Activated T-helper 1 cell treated with Interleukin-2 at 50 U/mL for 16 hours (primary cell): ENCODE results near the gene CLEC4D.
"Not testable (repeated sequence)": the region's sequence is repeated elsewhere in the genome, so short reads cannot be mapped to it uniquely, and the experiment has no call there.

ENCODE experiments used
- DNase-seq: peaks from one replicate; pipeline ENCODE4 v3.0.0-alpha.2; 2020; ENCODE audit warnings: low read depth

The CLEC4D gene

DNA sequence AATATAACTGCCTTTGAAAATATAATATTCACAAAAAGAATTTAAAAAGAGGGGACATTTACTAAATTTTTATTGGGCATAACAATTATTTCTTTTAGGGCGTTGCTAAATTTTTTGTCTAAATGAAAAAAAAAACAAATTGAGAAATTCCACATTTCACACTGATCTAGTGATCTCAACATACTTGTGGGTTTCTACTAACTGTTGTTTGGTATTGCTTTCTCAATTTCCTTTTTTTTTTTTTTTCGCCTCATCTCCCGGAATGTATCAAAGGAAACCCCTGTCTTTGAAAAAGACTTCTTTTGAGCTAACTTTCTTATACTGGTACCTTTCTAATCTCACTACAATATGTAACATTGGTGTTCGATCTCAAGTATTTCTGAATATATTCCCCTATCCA, at the start of gene CLEC4D:
Gene CLEC4D, plus strand, starts transcription at position 248 of the 400 bp plus-strand sequence. CDS start 230 bp downstream, outside the sequence.
- no peak for DNase-seq

DNA sequence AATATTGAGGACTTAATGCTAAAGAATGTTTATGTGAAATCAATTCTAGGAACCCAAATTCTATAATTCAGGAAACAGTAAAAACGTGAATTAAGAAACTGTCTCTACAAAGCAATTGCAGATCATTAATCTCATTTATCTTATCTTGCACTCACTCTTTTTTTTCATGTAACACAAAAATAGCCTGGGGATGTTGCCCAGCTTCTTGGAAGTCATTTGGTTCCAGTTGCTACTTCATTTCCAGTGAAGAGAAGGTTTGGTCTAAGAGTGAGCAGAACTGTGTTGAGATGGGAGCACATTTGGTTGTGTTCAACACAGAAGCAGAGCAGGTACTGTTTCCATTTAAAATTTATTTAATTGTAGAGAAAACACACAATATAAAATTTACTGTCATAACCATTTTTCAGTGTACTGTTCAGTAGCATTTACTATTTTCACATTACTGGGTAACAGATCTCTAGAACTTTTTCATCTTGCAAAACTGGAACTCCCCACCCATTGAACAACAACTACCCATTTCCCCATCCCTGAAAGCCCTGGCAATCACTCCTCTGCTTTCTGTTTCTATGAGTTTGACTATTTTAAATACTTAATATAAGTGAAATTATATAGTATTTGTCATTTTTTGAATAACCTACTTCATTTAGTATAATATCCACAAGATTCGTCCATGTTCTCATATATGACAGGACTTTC, 47.9 kb upstream of the CLEC4D start:
- DNase-seq: no peak

DNA sequence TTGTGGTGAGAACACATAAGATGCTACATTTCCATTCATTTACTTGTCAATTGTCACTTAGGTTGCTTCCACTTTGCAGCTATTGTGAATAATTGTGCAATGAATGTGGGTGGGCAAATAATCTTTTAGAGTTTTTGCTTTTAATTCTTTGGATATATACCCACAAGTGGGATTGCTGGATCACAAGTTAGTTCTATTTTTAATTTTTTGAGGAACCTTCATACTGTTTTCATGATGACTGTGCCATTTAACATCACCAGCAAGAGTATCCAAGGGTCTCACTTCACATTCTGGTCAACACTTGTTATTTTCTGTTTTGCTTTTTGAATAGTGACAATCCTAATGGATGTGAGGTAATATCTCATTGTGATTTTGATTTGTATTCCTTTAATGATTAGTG, 47.1 kb upstream of the CLEC4D start:
- no peak for DNase-seq

DNA sequence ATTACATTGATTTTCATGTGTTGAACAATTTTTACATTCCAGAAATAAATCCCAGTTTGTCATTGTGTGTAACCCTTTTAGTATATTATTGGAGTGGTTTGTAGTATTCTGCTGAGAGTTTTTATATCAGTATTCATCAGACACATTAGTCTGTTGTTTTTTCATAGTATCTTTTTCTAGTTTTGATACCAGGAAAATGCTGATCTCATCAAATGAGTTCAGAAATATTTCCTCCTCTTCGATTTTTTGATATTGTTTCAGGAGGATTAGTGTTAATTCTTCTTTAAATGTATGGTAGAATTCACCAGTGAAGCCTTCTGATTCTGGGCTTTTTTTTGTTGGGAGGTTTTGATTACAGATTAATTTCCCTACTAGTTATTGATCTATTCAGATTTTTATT, 42.2 kb upstream of the CLEC4D start:
- no peak for DNase-seq

DNA sequence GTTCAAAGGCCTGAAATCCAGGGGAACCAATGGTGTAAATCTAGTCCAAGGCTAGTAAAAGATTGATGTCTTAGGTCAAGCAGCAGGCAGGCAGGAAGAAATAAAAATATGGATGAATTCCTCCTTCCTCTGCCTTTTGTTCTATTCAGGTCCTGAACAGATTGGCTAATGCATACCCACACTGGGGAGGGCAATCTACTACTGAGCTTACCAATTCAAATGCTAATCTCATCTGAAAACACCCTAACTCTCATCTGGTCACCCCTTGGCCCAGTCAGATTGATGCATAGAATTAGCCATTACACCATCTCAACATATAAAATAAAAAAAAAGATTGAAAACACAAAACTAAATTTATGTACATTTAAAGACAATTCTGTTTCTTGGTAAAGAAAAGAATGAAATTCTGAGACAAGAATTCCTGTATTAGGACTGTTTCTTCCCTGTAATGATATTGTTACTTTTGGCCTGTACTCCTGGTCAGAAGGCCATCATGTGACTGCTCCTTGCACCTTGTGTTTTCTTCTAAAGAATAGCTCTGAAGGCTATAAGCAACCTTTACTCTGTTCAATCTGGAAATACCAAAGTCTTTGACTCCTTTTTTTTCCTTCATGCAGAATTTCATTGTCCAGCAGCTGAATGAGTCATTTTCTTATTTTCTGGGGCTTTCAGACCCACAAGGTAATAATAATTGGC, 37.6 kb upstream of the CLEC4D start:
- no peak for DNase-seq

DNA sequence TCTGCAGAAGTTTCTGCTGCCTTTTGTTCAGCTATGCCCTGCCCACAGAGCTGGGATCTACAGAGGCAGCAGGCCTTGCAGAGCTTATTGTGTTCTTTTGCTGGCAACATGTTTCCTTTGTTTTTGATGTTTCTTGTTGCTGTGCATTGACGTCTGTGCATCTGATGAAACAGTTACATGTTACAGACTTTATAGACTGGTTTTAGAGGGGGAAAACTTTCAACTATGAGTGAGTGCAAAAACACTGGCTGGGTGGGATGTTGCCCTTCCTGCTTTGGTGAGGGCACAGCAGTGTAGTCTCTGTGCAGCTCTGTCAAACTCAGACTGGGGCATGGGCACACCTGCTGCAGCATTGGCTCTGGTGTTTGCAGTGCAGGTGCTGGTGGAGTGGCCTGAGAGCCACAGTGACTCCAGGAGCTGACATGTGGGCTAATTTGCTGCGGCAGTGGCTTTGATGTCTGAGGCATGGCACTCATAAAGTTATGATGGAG, 30.7 kb upstream of the CLEC4D start:
- DNase-seq: no peak

DNA sequence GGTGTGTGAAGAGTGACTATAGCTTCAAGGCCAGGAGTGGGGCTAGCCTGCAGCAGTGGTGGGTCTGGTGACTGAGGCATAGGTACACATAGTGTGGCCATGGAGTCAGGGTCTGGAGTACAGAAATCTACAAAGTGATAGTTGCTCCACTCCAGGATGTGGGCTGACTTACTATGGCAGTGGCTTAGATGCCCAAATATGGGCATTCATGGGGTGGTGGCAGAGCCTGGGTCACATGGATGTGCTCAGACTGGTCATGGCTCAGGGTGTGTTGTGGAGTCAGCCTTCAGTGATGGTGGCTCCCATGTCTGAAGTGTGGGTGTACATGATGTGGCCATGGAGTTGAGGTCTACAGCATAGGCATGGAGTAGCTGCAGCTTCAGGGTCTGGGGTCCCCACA, 30.2 kb upstream of the CLEC4D start:
- DNase-seq: no peak

DNA sequence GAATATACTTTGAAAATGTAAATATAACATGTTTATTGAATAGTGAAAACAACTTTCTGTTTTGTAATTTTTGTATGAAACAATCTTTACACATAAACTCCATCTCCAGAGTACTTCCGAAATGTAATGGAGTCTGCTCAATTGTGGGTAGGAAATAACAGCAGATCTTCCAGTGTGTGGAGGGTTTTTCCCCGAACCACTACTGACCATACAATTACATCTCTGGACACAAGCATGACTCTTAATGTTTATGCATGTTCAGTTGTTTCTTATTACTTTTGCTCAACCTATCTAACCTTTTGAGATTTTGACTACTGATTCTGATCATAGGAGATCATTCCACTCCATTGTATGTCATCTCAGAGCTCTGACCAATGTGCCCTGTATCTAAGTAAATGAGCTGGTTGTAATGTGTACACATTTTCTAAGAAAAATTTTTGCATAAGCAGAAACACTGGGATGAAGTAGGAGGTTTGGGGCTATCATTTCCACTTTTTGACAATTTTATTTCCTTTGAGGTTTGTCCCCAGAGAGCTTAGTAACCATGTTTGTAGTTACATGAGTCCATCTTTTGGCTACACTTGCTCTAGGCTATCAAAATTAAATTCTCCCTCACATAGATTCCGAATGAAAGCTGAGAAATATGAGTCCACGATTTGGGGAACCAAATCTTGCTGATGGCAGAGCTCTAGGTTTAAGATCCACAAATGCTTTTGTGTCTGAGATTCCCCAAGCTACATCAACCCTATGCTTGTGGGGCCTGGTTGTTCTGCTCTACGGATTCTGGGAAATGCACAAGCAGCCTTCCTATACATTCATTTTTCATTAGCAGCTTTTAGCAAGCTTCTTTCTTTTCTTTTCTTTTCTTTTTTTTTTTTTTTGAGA, 21.4 kb upstream of the CLEC4D start:
- no peak for DNase-seq

DNA sequence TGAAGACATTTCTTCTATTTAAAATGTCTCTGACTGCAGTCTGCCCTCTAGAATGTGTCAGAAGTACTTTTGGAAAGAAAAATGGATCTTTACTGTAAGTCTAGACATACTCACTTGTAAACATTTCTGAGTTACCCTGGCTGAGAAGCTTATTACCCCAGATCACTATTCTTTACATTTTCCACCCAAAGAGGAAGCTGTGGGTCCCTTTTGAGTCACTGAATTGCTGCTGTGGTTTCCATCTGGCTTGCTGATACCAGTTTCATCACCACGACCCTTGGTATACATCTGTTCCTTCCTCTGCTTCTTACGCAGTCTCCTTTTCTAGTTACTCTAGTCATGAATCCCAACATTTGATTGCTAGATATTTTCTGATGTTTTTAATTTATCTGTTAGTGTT, 20.2 kb upstream of the CLEC4D start:
- DNase-seq: no peak

DNA sequence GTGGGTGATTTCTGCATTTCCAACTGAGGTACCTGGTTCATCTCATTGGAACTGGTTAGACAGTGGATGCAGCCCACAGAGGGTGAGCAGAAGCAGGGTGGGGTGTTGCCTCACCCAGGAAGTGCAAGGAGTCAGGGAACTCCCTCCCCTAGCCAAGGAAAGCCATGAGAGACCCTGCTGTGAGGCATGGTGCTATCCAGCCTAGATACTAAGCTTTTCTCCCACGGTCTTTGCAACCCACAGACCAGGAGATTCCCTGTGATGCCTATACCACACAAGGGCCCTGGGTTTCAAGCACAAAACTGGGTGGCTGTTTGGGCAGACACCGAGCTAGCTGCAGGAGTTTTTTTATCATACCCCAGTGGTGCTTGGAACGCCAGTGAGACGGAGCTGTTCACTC, 17.6 kb upstream of the CLEC4D start:
- not testable (repeated sequence) for DNase-seq

DNA sequence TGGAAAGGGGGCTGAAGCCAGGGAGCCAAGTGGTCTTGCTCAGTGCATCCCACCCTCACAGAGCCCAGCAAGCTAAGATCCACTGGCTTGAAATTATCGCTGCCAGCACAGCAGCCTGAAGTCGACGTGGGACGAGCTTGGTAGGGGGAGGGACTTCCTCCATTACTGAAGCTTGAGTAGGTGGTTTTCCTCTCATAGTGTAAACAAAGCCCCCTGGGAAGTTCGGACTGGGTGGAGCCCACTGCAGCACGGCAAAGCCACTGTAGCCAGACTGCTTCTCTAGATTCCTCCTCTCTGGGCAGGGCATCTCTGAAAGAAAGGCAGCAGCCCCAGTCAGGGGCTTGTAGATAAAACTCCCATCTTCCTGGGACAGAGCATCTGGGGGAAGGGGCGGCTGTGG, 17.2 kb upstream of the CLEC4D start:
- not testable (repeated sequence) for DNase-seq

DNA sequence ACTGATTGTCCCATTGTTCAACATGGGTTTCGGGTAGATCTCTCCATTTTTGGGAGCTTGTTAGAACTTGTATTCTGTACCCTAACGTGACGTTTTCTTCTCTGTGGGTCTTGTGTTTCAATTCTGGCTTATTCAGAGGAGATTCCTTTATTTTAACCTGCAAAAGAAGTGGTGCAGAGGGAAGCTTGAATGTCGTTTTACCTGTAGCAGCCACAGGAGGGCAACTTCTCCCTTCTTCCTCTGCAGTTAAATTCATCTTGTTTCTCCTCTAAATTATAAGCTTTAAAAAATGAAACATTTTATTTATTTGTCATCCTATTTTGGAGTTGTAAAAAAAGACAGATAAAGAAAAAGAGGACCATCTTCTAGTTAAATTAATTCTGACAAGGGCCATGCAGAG, 13.7 kb upstream of the CLEC4D start:
- DNase-seq: no peak

DNA sequence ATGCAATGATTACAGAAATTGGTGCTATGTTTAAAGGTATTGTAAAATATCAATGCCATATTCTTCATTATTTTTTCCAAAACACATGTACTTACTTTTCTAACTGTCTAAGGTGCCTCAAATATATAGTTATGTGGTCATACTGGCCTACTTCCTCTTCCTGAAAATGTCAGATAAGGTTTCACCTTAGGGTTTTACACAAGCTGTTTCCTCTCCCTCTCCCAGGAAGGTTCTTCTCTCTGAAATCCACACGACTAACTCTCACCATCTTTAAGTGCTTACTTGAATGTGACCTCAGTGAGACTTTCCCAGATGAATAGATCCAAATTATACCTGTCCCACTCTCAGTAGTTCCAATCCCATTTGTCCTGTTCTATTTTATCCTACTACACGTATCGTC, 11.6 kb upstream of the CLEC4D start:
- no peak for DNase-seq

DNA sequence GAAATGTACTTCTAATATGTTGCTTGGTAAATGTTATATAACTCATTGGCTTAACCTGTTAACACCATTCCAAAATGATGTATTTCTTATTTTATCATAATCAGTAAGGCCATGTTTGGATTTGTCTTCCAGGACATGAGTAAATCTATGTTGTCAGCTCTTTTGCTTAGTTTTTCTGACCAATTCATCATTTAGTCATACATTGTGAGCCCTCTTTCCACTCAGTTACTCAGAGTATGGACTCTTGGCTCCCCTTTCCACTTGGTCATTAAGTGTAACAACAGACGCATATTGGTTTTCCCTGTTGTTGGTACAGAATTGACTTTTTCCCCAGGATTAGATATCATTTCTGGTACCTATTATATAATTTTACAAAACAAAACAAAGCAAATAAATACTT, 9.0 kb upstream of the CLEC4D start:
- no peak for DNase-seq

DNA sequence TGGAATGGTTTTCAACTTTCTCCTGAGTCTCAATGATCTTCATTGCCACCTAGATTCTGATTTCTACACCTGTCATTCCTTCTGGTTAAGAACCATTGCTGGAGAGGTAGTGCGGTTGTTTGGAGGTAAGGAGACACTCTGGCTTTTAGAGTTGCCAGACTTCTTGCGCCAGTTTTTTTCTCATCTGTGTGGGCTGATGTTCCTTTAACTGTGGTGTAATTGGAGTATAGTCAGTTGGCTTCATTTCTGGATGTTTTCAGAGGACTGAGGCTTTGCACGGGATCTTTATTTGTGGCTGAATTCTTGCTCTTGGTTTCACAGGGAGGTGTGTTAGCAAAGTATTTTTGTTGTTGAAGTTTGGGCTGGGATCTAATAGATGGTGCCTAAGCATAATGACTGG, 5.7 kb upstream of the CLEC4D start:
- DNase-seq: no peak

DNA sequence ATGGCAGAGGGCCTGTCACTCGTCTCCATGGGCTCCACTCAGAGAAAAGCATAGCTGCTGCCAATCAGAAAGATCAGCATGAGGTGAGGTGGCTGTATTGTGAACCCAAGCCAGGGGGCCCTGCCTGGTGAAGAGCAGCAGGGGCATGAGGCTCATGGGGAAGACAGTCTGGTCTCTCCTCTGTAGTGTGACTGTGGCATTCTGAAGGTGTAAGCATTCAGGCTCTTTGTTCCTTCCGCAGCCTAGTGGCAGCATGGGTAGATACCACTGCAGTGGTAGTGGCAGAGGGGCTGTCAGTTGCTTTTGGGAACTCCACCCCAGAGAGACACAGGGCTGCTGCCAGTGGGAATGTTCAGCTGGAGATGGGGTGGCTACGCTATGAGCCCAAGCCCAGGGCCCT, 5.1 kb upstream of the CLEC4D start:
- DNase-seq: no peak

DNA sequence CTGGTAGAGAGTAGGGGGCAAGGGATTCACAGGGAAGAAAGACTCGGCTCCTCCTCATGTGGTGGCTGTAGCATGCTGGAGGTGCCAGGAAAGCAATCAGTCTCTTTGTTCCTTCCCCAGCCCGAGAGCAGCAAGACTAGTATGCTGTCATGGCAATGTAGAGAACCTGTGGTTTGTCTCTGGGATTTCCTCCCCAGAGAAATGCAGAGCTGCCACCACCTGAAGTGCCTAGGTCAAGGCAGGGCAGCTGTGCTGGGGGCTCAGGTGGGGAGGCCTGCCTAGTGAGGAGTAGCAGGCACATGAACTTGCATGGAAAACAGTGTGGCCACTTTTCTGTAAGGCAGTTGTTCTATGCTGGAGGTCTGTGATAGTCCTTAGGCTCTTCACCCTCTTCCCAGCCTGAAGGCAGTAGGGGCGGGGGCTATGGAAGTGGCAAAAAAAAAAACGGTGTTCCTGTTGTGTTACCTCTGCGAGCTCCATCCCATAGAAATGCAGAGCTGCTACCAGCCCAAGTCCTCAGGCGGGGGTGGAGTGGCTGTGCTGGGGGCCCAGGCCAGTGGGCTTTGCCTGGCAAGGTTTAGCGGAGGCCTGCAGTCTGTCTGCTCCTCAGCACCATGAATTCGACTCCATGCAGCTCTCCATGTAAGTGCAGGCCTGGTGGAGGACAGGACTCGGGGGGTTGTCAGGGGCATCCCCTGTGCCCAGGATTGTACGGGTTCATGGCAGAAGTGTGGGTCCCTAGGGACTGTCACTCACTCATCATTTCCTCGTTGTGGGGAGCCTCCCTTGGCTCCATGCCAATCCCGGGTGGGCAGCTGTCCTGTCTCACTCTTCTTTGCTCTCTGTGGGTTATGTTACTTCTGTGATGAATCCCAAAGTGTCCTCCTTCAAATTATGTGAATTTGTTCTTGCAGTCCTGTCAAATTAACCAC, 4.1 kb upstream of the CLEC4D start:
- no peak for DNase-seq

DNA sequence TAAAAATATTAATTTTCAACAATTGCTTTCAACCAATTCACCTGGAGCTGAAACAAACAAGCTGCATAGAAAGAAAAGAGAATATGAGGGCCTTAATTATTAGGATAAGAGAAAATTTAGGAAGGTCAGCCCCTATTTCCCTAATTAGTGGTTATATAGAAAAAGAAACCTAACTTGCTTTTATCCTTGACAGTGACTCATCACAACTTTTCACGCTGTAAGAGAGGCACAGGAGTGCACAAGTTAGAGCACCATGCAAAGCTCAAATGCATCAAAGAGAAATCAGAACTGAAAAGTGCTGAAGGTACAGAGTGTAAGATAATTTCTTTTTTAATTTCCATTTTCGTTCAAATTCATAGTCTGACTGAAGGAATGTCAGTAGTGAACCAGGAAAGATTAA, 4.7 kb downstream of the CLEC4D start:
- DNase-seq: no peak

DNA sequence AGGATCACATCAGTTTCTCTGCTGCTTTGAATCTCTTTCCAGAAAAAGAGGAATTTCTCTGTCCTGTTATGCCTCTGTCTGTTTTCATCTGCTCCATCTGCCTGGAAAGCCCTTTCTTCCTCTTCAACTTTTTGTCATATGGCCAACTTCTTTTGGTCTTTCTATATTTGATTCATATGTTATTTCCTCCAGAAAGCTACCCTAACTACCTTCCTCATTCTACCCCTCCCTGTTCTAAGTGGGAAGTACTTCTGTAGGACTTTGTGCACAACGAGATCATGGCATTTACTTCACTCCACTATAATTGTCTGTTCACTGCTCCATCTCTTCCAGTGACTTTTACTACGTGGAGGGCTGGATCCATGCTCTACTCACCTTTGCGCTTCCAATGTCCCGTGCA, 5.9 kb downstream of the CLEC4D start:
- no peak for DNase-seq

DNA sequence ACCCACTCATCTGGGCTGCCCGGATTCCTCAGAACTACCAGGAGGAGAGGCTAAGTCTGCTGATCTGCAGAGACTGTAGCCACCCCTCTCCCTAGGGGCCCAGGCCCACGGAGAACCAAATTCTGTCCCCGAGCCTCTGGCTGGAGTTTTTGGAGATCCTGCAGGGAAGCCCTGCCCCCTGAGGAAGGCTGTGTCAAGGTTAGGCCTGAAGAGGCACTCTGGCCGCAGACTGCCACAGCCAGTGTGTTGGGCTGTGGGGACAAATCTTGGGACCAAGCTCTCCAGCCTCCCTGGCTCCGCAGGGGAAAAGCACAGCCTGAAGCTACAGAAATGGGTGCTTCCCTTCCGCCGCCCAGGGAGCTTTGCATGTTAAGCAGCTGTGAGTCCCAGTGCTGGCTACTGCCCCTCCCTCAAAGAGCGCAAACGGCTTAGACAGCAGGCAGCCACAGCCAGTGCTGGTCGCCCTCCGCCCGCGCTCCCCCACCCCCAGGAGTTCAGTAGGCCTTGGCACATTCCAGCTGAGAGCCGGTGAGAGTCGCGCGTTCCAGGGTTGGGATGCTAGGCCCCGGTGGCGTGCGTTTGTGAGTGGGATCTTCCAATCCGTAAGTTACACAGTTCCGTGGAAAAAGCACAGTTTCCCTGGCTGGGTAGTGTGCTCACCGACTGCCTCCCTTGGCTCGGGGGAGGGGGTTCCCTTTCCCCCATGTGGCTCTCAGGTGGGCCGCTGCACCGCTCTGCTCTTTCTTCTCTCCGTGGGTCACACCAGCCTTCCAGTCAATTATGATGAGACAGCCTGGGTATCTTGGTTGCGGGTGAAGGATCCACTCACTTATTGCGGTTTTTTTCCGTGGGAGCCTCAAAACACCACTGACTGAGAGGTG, 14.2 kb downstream of the CLEC4D start:
- no peak for DNase-seq

DNA sequence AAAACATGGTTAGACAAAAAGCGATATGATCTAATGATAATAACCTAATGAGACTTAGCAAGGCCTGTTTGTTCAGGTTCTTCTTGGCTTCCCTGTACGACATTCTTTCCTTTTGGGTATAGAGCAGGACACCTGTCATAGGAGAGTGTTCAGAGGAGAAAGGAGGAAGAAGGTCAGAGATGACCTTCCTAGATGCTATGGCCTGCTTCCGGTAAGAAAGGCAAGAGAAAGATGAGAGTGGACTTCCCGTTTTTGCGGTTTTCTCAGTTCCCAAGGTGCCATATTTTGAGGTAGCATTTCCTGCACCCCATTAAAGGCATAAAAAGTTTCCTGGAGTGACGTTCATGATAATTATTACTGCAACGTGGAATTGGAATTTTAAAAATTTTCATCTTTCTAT, 18.7 kb downstream of the CLEC4D start:
- no peak for DNase-seq
